Measurements from ENCODE around the gene ERVK3-1.

The ERVK3-1 gene

DNA sequence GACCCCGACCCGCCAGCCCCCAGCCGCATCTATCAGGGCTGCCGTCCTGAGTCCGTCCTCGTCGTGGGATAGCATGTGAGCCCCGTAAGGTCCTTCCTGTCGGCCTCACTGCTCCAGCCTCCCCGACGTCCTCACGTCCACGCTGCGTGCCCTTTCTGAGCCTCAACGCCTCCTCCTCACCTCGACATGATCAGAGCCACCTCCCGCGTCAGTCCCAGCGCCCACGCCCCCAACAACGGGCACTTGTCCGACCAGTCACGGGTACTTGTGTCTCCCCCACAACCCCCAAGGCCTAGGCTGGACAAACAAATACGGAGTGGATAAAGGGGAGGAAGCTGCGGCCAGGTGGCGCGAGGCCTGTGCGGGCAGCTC, 56.7 kb downstream of the ERVK3-1 start:
- Histone ChIP-seq H3K27me3 (peaks cover 15% of the 10 kb centered on the region), H3K27ac (peak overlapping the region; percentile 78), H3K4me1 (ENCODE audit: control insufficient read depth in 1 of 2, insufficient read depth in 1 of 2, low read depth in 1 of 2, low read length in 1 of 2) (peaks cover 22 to 27% of the 10 kb centered on the region in 2 experiments), H3K36me3 (no peaks in the 10 kb centered on the region), H3K4me3 (ENCODE audit: low read depth in 1 of 2, low read length in 1 of 2) (peak overlapping the region; percentile 81 to 91), H3K9me3 (no peaks in the 10 kb centered on the region)
- TF ChIP-seq, protein P1, sequence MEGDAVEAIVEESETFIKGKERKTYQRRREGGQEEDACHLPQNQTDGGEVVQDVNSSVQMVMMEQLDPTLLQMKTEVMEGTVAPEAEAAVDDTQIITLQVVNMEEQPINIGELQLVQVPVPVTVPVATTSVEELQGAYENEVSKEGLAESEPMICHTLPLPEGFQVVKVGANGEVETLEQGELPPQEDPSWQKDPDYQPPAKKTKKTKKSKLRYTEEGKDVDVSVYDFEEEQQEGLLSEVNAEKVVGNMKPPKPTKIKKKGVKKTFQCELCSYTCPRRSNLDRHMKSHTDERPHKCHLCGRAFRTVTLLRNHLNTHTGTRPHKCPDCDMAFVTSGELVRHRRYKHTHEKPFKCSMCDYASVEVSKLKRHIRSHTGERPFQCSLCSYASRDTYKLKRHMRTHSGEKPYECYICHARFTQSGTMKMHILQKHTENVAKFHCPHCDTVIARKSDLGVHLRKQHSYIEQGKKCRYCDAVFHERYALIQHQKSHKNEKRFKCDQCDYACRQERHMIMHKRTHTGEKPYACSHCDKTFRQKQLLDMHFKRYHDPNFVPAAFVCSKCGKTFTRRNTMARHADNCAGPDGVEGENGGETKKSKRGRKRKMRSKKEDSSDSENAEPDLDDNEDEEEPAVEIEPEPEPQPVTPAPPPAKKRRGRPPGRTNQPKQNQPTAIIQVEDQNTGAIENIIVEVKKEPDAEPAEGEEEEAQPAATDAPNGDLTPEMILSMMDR (IDR thresholded peaks at IDR 0.05): no peak

DNA sequence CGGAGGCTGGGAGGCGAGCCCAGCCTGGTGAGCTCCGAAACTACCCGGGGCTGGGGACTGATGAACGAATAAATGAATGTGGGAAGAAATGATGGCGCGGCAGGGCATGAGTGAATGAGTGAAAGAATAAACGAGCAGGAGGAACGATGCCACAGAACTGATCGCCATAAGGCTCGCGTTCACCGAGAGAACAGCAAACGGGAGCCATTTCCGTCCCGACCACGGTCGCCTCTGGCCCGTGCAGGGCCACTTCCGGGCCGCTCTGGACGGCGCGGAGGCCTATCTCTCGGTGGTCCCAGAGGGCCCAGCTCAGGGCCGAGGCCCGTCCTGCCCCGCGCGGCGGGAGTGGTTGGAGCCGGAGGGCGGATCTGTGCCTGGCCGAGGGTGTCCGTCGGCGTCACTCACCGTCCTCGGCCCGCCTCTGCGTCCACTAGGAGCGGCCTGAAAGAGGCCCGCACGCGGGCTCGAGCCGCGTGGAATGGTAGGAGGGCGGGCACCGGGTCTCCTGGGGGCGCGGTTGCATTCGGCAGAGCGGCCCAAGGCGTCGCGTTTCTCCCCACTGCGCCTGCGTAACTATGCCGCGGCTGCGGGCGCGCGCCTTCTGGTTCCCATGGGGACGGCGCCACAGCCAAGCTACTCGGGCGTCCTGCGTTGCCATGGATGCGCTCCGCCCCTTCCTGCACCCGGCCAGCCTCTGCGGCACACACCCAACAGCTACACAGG, 57.3 kb downstream of the ERVK3-1 start, which contains the start of gene ZNF497:
ZNF497 (minus strand) TSS at position 480 of the 723 bp plus-strand sequence. CDS start 5,116 bp downstream, outside the sequence.
- Histone ChIP-seq H3K27ac (peak within 1 kb of the TSS; percentile 78), H3K4me3 (ENCODE audit: low read depth in 1 of 2, low read length in 1 of 2) (peak within 1 kb of the TSS; percentile 81 to 91), H3K36me3 (no peaks in the 10 kb centered on the region), H3K27me3 (peaks cover 9% of the 10 kb centered on the region), H3K9me3 (no peaks in the 10 kb centered on the region), H3K4me1 (ENCODE audit: control insufficient read depth in 1 of 2, insufficient read depth in 1 of 2, low read depth in 1 of 2, low read length in 1 of 2) (peaks cover 21 to 24% of the 10 kb centered on the region in 2 experiments)
- TF ChIP-seq, protein P1 (IDR thresholded peaks at IDR 0.05): no peak

DNA sequence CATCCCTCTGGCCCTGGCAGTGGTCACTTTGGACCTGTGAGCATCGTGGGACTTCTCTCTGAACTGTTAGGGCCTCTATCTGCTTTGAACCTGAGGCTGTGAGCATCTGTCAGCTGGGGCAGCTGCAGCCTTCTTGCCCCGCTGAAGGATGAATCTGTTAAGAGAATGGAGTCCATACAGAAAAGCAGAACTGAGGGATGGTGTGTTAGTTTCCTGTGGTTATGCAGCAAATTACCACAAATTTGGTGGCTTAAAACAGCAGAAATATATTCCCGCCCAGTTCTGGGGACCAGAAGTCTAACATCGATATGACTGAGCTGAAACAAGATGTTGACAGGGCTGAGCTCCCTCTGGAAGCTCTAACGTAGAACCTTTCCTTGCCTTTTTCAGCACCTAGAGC, 59.0 kb downstream of the ERVK3-1 start:
- TF ChIP-seq, protein P1 (IDR thresholded peaks at IDR 0.05): no peak
- Histone ChIP-seq H3K27me3 (no peaks in the 10 kb centered on the region), H3K4me1 (ENCODE audit: control insufficient read depth in 1 of 2, insufficient read depth in 1 of 2, low read depth in 1 of 2, low read length in 1 of 2) (peaks cover 21 to 24% of the 10 kb centered on the region in 2 experiments), H3K4me3 (ENCODE audit: low read depth in 1 of 2, low read length in 1 of 2) (no peak overlapping the region), H3K9me3 (no peaks in the 10 kb centered on the region), H3K27ac (peak overlapping the region; percentile 56), H3K36me3 (no peaks in the 10 kb centered on the region)

All from neutrophil (primary cell).